Suppressor macrophage treated with lipopolysaccharide for 4 hours (primary cell): ENCODE measurements around the gene GJB6.

ENCODE experiments used
- DNase-seq: peaks from one replicate; pipeline ENCODE4 v3.0.0-alpha.2; 2020

GJB6 gene

DNA sequence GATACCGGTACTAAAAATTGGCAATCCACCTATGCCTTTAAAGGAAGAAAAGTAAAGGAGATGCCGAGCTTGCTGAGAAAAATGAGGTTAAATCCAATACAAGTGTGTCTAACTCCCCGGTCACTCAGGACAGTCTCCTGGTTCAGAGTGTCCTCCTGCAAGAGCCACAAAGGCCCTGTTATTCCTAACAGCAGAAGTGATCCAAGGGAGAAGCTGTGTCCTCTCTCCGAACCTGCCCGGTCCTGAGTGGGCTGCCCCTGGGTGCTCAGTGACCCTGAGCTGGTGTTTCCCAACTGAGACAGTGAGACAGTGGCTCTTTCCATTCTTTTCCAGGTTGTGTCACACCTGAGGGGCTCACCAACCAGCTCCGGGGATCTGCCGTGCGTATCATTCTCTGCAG is 4.8 kb downstream of the GJB6 start:
- no peak for DNase-seq

DNA sequence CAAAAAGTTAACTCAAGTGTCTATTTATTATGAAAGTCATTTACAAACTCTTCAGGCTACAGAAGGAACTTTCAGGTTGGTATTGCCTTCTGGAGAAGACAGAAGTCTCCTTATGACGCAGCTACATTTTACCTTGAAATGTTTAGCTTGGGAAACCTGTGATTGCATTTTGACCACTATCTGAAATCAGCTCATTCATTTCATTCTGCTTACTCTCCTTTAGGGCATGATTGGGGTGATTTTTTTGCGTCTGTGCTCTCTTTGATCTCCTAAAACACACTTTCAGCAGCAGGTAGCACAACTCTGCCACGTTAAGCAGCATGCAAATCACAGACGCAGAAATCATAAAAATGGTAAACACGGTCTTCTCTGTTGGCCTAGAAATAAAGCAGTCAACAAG is 9.6 kb downstream of the GJB6 start:
- no peak for DNase-seq

DNA sequence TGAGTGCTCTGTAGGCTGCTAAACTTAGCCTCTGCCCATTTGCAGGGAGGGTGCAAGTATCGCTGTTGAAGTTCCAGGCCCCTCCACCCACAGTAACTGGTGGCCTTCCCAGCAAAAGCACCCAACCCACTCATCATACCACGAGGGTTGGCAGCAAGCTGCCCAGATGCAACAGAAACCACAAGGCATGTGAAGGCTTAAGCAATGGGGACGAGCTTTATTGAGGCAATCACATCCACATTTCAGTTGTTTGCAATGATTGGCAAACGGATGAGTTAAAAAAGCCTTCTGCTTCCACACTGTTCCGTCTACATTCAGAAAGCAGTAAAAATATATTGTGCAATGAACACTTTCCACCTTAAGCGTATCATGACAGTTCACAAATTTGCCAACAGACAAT is 10.3 kb downstream of the GJB6 start:
- DNase-seq = peak; percentile 94

DNA sequence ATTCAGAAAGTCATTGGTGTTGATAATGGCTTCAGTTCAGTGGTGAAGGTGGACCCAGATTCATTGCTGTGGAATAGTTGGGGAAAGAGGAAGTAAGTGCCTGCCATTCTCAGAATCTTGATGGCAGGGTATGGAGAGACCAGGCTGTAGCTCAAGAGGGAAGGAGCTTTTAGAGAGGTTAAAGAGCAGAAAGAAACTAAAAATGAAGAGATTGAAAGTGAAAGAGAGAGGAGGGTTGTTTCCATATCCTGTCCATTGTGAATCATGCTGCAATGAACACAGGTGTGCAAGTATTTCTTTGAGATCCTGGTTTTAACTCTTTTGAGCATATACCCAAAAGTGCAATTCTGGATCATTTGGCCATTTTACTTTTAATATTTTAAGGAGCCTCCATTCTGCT is 12.5 kb downstream of the GJB6 start:
- peak; percentile 44 for DNase-seq

DNA sequence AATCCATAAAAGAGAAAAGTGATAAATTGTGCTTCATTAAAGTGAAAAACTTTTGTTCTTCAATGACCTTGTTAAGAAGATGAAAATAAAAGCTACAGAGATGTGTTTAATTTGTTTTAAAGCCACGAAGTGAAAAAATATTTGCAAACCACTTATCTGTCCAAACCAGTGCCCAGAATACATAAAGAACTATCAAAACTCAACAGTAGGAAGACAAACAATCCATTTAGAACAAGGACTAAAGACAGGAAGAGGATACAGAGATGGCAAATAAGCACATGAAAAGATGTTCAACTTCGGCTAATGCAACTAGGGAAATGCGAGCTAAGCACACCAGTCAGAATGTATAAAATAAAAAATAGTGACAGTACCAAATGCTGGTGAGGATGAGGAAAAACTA is 15.0 kb downstream of the GJB6 start:
- no peak for DNase-seq

DNA sequence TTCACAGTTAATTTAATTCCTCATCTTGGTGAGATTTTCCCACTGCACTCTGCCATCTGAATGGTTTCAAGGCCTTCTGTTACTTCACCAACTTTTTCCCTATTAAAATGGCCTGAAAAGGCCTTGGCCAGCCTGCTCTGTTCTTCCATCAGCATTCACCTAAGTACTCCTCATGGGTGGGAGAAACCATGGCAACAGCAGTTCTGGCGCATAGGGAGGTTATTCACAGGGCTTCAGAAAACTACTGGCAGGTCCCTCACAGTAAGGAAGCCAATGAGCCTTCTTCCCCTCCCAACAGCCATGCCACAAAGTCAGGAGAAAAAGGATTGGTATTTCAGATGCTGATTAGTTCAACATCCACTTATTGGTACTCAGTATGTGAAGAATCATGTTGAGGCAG is 22.2 kb downstream of the GJB6 start:
- no peak for DNase-seq

DNA sequence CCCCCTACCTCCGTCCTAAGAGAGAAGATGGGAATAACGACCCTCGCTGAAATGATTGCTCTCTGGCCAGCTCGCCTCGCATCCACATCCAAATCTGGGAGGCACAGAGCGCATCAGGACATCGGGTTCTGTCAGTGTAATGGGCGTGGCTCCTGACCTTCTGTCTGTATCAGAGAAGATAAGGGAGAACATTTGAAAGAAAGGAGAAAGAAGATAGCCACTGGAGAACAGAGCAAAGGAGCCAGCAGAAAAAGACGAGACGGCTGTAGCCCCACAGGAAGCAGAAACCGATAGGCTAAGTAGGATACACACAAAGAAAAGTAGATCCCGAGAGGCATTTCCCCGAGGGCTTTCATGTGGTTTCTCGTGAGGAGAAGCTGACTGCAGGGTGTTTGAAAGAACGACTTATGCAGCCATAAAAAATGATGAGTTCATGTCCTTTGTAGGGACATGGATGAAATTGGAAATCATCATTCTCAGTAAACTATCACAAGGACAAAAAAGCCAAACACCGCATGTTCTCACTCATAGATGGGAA is 25.4 kb downstream of the GJB6 start:
- no peak for DNase-seq

DNA sequence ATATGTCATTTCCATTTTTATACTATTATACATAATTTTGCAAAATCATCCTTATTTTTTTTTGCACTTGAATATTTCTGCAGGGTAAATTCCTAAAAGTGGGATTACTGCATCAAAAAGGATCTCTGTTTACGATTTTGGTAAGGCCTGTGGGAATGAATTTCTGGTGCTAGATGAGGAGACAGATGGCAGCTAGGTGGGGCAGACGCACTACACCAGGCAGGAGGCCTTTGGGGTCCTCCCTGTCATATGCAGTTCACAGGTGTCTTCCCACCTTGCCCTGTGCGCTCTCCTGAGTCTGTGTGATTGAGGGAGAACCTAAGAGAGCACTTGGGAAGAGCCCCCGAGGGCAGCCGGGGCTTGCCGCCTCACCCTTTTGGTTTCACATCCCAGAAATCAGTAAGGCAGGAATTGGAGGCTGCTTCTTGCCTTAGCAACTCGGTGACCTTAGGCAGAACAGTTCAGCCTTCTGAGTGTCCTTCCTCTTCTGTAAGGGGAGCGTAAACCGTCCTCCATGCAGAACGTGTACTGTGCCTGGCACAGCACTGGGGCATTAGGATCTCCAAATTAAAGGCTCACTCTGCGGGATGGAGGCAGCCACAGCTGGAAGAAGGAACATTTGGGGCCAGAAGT is 25.9 kb downstream of the GJB6 start:
- peak; percentile 25 for DNase-seq

DNA sequence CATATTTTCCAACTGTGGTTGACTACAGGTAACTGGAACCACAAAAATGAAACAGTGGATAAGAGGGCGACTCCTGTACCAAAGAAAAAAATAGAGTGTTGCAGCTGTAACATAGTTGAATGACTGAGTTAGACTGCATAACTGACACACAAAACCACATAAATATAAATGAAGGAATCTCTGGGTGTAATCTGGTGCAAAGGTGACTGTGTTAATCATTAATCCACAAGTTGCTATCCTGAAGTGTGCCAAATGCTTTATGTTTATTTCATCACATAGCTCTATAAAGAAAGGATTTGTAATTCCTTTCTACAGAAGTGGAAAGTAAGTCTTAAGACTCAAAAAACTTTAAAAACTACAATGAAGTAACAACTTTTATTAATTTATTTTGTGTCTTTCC is 33.3 kb downstream of the GJB6 start:
- no peak for DNase-seq

DNA sequence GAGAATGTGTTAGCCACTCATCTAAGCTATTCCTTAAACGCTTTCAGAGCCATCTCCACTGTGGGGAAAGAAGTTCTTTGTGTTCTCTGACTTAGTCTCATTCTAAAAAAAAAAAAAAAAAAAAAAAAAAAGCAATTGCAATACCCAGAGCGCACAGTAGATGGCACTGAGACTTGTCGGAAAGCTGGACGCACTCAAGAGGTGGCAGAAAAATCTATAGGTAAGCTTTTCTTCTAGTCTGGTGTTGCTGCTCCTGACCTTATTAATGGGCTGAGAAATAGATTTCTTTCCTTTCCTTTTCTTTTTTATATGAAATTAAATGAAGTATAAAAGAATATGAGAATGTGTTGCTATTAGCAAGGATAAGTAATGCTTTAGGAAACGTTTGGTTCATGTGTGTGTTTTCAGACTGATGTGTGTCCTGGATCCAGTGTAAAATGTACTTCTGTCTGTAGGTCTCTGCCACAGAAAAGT is 34.7 kb downstream of the GJB6 start:
- peak; percentile 53 for DNase-seq

DNA sequence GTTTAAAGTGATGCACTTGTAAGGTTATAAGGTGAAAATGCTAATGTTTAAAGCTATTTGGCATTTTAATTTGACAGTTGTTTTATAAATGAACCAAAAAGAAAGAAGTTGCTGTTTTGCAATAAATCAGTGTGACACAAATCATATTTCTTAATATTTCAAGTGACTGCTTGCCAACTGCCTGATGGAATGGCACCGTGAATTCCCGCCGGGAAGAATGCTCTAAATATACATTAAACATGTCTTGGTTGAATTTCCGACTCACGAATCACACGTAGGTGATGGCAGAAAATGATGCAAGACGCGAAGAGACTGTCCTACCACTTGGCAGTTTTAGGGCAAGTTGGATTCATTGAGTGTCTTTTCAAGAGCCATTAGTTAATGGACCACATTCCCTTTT is 36.3 kb downstream of the GJB6 start:
- peak; percentile 54 for DNase-seq

DNA sequence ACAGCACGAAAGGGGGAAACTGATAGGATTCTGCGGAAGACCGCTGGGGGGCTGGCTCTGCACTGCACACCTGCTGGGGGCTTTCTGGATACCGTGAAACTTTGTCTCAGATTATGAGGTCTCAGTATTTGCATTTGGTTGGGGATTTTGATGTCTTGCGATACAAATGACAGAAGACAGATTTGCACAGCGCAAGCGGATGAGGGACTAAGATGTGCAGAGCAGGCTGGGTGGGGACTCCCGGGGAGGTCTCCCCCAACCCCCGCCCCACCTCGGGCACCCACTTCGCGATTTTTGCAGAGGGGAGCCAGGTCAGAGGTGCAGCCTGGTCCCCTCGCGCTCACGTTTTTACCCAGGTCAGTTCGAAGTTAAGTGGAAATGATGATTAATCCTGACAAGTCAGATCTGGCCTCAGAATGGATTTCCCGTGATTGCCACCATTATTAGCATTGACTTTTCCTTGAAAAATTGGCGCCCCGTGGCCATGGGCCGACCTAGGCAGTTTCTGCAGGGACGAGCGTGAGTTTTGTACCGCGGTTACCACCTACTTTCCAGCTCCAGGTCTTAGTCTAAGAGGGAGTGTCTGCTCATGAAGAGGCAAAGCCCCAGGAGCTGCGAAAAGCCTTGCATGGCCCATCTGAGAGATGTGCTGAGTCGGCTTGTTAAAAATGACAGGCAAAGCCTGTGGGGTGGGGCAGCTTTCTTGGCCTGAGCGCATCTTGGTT is 38.0 kb downstream of the GJB6 start:
- DNase-seq = peak; percentile 47

DNA sequence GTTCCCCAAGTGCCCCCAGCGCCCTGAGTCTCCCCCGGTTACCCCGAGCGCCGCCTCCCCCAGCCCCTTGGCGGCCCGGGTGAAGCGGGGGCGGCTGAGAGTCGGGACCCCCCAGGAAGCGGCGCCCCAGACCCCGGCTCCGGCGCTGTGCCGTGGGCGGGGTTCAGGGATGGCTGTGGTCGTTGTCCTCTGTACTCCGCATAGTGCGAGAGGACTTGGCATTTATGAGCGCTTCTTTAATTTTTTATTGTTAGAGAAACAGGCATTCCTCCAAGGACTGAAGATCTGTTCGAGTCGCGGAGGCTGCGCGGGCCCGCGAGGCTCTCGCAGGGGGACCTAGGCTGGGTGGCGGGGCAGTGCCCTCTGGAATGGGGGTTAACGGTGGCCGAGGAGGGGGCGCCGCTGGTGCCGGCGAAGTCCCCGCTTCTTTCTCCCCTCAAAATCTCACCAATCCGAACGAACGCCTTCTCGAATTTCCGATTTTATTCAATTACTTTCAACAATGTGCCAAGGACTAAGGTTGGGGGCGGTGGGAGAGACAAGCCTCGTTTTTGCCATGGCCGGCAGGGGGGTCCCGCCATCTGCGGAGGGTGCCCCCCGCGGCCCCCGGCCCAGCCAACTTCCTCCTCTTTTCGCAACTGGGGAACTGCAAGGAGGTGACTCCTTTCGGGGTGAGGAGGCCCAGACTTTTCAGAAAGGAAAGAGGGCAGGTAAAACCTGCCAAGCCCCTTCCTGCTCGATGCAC is 38.8 kb downstream of the GJB6 start:
- no peak for DNase-seq

DNA sequence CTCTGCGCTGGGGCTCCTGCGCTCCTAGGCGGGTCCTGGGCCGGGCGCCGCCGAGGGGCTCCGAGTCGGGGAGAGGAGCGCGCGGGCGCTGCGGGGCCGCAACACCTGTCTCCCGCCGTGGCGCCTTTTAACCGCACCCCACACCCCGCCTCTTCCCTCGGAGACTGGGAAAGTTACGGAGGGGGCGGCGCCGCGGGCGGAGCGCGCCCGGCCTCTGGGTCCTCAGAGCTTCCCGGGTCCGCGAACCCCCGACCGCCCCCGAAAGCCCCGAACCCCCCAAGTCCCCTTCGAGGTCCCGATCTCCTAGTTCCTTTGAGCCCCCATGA is 39.3 kb downstream of the GJB6 start, which contains the start of gene GJB2:
TSS of gene GJB2 (minus strand) at position 103 of the 326 bp plus-strand sequence. CDS start 3,357 bp downstream, outside the sequence.
- no peak for DNase-seq

DNA sequence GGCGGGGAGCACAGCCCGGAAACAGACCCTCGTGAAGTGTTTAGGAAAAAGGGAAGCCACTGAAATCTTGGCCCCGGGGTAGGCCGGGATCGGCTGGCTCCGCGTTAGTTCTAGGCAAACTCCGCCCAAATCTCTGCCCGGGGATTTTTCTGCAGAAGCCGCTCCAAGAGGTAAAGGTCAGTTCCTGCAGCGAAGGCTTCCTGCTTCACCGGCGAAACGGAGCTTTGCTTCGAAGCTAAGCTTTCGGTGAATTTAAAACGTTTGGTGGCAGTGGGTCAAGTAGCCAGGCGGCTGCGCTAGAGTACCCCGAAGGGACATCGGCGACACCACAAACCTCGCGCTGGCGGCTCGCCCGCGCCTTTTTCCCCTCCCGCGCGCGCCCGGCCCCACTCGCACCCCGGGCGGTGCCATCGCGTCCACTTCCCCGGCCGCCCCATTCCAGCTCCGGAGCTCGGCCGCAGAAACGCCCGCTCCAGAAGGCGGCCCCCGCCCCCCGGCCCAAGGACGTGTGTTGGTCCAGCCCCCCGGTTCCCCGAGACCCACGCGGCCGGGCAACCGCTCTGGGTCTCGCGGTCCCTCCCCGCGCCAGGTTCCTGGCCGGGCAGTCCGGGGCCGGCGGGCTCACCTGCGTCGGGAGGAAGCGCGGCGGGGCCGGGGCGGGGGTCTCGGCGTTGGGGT is 39.8 kb downstream of the GJB6 start:
- DNase-seq = peak; percentile 64

DNA sequence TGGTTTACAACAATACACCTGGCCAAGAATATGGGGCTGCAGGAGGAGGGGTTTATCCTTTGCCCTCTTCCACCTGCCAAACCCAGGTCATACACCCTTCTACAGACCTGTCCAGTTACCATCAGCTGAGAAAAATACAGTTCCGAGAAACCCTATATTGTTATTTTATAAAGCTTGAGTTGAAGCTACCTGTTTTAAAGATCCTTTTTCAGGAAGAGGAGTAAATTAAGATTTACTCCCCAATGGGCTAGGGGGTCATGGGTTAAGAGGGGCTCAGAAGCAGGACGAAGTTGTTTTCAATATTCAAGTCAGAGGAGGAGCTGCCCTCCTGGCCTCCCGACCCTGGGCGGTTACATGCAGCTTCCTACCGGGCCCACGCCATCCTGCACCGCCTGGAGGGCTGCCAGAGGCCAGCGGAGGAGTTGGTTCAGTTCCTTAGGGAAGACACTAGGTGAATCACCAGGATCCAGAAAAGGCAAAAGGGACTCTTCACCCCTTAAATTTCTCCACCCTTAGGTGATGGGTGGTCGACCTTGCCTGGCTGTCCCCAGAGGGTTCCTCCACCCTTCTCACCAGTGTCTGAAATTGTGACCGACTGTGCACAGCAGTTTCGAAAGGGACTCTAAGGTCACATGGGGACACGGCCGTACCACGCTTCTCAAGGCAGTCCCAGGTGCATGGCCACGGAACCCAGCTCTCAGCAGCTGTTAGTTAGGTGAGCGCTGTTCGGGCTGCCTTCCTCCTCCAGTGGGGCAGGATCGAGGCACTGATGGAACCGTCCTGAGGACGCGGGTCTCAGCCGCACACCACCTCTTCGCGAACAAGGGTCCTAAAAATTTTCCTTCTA is 40.6 kb downstream of the GJB6 start:
- DNase-seq = peak; percentile 25

DNA sequence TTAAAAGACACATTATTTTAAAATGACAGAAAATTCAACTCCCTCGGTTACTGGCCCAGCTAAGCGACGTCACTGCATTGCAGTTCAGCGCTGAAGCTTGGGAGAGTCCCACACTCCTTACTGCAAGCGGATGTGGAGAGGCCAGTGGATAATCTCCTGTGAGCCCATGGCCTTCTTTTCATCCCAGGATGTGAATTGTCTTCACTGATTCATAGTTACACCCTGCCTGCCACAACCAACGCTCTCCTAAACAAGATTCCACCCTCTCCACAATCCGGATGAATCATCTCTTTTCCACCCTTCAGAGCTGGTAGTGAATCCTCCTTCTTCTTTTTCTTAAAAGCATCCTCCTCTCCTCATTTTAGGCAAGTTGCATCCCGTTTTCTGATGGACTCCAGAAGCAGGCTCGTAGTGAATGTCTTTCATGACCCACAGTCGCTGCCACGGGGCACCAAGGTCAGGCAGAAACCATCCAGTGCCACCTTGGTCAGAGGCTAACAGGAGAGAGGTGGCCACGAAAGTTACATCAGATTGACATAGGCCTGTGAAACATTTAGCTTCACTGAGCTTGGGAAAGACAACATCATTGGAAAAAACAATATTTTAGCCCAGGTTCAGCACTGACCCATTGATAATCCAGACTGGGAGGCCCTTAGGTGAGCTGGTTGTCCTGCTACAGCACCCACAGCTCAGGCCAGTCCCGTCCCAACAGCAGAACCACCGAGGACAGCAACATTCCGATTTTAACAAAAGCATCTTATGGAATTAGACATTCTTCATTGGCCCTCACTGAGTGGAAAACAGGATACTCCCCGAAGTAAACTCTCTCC is 41.4 kb downstream of the GJB6 start:
- DNase-seq = no peak

DNA sequence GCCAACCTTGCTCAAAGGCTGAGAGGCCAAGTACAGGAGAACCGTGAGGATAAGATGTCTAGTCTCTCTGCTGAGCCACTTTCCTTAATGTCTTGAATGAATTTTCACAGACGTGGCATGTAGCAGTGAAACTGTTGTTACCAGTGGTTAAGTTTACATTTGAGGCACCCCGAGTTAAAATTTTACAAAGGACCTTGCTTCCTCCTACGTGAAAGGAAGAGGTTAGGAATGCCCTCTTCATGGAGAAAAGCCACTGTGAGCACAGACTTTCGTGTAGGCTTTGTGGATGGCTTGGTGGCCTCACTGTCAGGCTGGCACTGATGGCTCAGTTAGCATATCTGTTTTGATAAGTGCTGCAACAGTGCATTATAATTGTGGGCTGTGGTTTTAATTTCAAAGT is 42.0 kb downstream of the GJB6 start:
- DNase-seq = no peak

DNA sequence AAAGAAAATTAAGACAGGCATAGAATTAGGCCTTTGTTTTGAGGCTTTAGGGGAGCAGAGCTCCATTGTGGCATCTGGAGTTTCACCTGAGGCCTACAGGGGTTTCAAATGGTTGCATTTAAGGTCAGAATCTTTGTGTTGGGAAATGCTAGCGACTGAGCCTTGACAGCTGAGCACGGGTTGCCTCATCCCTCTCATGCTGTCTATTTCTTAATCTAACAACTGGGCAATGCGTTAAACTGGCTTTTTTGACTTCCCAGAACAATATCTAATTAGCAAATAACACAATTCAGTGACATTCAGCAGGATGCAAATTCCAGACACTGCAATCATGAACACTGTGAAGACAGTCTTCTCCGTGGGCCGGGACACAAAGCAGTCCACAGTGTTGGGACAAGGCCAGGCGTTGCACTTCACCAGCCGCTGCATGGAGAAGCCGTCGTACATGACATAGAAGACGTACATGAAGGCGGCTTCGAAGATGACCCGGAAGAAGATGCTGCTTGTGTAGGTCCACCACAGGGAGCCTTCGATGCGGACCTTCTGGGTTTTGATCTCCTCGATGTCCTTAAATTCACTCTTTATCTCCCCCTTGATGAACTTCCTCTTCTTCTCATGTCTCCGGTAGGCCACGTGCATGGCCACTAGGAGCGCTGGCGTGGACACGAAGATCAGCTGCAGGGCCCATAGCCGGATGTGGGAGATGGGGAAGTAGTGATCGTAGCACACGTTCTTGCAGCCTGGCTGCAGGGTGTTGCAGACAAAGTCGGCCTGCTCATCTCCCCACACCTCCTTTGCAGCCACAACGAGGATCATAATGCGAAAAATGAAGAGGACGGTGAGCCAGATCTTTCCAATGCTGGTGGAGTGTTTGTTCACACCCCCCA is 43.2 kb downstream of the GJB6 start:
- DNase-seq = peak; percentile 58

DNA sequence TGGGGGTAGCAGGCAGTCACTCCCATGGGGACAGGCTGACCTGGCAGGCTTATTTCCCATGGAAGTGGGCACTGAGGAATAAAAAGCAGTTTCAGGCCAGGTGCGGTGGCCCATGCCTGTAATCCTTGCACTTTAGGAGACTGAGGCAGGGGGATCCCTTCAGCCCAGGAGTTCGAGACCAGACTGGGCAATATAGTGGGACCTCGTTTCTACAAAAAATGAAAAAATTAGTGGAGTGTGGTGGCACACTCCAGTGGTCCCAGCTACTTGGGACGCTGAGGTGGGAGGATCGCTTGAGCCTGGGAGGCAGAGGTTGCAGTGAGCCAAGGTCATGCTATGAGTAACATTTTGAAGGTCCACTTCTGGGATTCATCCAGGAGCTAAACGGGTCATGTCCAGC is 45.3 kb downstream of the GJB6 start:
- DNase-seq = no peak
